Glomerular endothelial cell (primary cell): Measurements from ENCODE around the gene CSF2. TPM values are rescaled to one million over a fixed set of nuclear protein-coding genes. Genes with fewer than 3 reads are reported as not detected.

Source experiments
- DNase-seq: peaks from one replicate; pipeline ENCODE4 v3.0.0-alpha.2; 2011; ENCODE audit warnings: low read depth, low spot score; ENCODE audit errors: extremely low read depth
- total RNA-seq: library from RNA; depleted of rRNA; stranded (reverse); fragments of >200 nt; gene quantifications from 2 replicates; pipeline ENCODE4 v1.2.3, GENCODE V29; 2015

CSF2 gene
- total RNA-seq, 1 donor from 2014 or later: 31.6 TPM

GRCh38 chr5:132086277-132086794, 12.7 kb downstream of the CSF2 start:
- peak; percentile 95 for DNase-seq

- DNase-seq: no peak
These were observed 13.6 kb downstream of the CSF2 start for GRCh38 chr5:132087176-132087575.

- DNase-seq: no peak
These were observed 14.1 kb downstream of the CSF2 start for GRCh38 chr5:132087661-132088060.

GRCh38 chr5:132089363-132089762, 15.8 kb downstream of the CSF2 start:
- DNase-seq: no peak

- no peak for DNase-seq
These were observed 16.5 kb downstream of the CSF2 start for GRCh38 chr5:132090107-132090506.

GRCh38 chr5:132093271-132093670, 19.7 kb downstream of the CSF2 start:
- DNase-seq: no peak

GRCh38 chr5:132094393-132095076, 20.9 kb downstream of the CSF2 start:
- no peak for DNase-seq

- no peak for DNase-seq
These were observed 21.5 kb downstream of the CSF2 start for GRCh38 chr5:132095077-132095410.

- no peak for DNase-seq
These were observed 21.9 kb downstream of the CSF2 start for GRCh38 chr5:132095424-132095972.

- DNase-seq: no peak
These were observed 23.3 kb downstream of the CSF2 start for GRCh38 chr5:132096904-132097303.

- DNase-seq: no peak
These were observed 24.6 kb downstream of the CSF2 start for GRCh38 chr5:132098151-132098594.

GRCh38 chr5:132098621-132099020, 25.0 kb downstream of the CSF2 start:
- no peak for DNase-seq

GRCh38 chr5:132099076-132099748, 25.6 kb downstream of the CSF2 start:
- DNase-seq: no peak

GRCh38 chr5:132099905-132100304, 26.3 kb downstream of the CSF2 start:
- DNase-seq: no peak

GRCh38 chr5:132100672-132101261, 27.2 kb downstream of the CSF2 start:
- DNase-seq: no peak

GRCh38 chr5:132101385-132101880, 27.8 kb downstream of the CSF2 start:
- no peak for DNase-seq

- DNase-seq: no peak
These were observed 28.6 kb downstream of the CSF2 start for GRCh38 chr5:132102101-132102701.

GRCh38 chr5:132102944-132103331, 29.3 kb downstream of the CSF2 start:
- DNase-seq: no peak

- peak; percentile 90 for DNase-seq
These were observed 29.9 kb downstream of the CSF2 start for GRCh38 chr5:132103332-132103951.

GRCh38 chr5:132103969-132104391, 30.4 kb downstream of the CSF2 start:
- DNase-seq: no peak

GRCh38 chr5:132104556-132104955, 31.0 kb downstream of the CSF2 start:
- no peak for DNase-seq
